Putamen (tissue), 1 donor: Measurements from ENCODE around the gene PRR15.

ENCODE experiments used
- DNase-seq: peaks from one replicate; pipeline ENCODE4 v3.0.0-alpha.2; 2016; ENCODE audit warnings: low spot score

The PRR15 gene

GRCh38 chr7:29609162-29610037 lies 45.8 kb downstream of the PRR15 start:
- DNase-seq, result no peak

GRCh38 chr7:29610086-29610485 lies 46.5 kb downstream of the PRR15 start:
- DNase-seq, result no peak

GRCh38 chr7:29611941-29612544 lies 48.4 kb downstream of the PRR15 start:
- no peak for DNase-seq

- no peak for DNase-seq
Observed at GRCh38 chr7:29612596-29612995, 49.0 kb downstream of the PRR15 start.

GRCh38 chr7:29613100-29613499 lies 49.5 kb downstream of the PRR15 start:
- no peak for DNase-seq

- no peak for DNase-seq
Observed at GRCh38 chr7:29614229-29614628, 50.6 kb downstream of the PRR15 start.
